Panc1 (cell line): ENCODE results near the gene CCDC167. TPM values are rescaled to one million over a fixed set of nuclear protein-coding genes. Genes with fewer than 3 reads are reported as not detected.

Experiments used
- ATAC-seq: fragments of 200-7000 bp; cut with Tn5 transposase; 2 replicates; pipeline ENCODE4 v1.9.1; 2020; ENCODE audit warnings: mild to moderate bottlenecking, moderate library complexity
- BruUV-seq: library from RNA; stranded (reverse); fragments of 400-500 nt; replicated peaks from 2 replicates; lab custom pipeline; 2021; lab: Mats Ljungman, UMichigan
- CTCF ChIA-PET: fragments of 300-600 bp; sonication (Branson Sonifier 250); formaldehyde crosslinking; loops from one replicate; lab custom pipeline; 2022; ENCODE audit warnings: antibody characterized with exemption; lab: Charles Lee
- POLR2A ChIA-PET: fragments of 300-600 bp; sonication (Branson Sonifier 250); formaldehyde crosslinking; loops from one replicate; lab custom pipeline; 2022; ENCODE audit warnings: antibody characterized with exemption; lab: Charles Lee
- DNase-seq: peaks from one replicate; pipeline ENCODE4 v3.0.0-alpha.2; 2010; ENCODE audit warnings: low read depth, low spot score
- H3K27ac ChIP-seq: 2 replicates; pipeline ENCODE4 v1.5.1; 2011; ENCODE audit warnings: mild to moderate bottlenecking, low read length, inconsistent platforms
- H3K27me3 ChIP-seq: fragments of 200-500 bp; sonication (Bioruptor generic); 2 replicates; pipeline ENCODE4 v1.6.0; 2014; ENCODE audit warnings: low read length, inconsistent platforms; ENCODE audit not compliant: control insufficient read depth, insufficient read depth
- H3K36me3 ChIP-seq: fragments of 200-500 bp; sonication (Bioruptor generic); 2 replicates; pipeline ENCODE4 v1.5.1; 2014; ENCODE audit warnings: inconsistent platforms, mild to moderate bottlenecking, low read length, moderate library complexity; ENCODE audit not compliant: control insufficient read depth, insufficient read depth
- H3K4me1 ChIP-seq: 2 replicates; pipeline ENCODE4 v1.5.1; 2011; ENCODE audit warnings: inconsistent platforms, mild to moderate bottlenecking, low read length, moderate library complexity; ENCODE audit not compliant: control insufficient read depth, insufficient read depth
- H3K4me3 ChIP-seq, 2 experiments: 2 replicates each; pipeline ENCODE4 v1.5.1; 2011 to 2012; ENCODE audit warnings: low read depth in 2 of 2, low read length in 2 of 2, mild to moderate bottlenecking in 2 of 2, inconsistent platforms in 1 of 2, moderate library complexity in 1 of 2
- H3K9me3 ChIP-seq: fragments of 200-500 bp; sonication (Bioruptor generic); 2 replicates; pipeline ENCODE4 v1.5.1; 2014; ENCODE audit warnings: low read depth, mild to moderate bottlenecking, inconsistent platforms, low read length, moderate library complexity; ENCODE audit not compliant: control insufficient read depth, insufficient read depth
- CTCF ChIP-seq: fragments of 450-650 bp; IDR thresholded peaks from 2 replicates; pipeline ENCODE4 v1.5.1; 2017; ENCODE audit warnings: mild to moderate bottlenecking
- POLR2AphosphoS5 ChIP-seq: IDR thresholded peaks from 2 replicates; pipeline ENCODE4 v1.6.1; 2012; ENCODE audit warnings: mild to moderate bottlenecking, low read depth, low read length, moderate library complexity
- REST ChIP-seq, 2 experiments: IDR thresholded peaks; 2 replicates each; pipeline ENCODE4 v1.6.1; 2011 to 2012; ENCODE audit warnings: low read depth in 2 of 2, control low read depth in 1 of 2, low read length in 1 of 2, mild to moderate bottlenecking in 1 of 2, moderate library complexity in 1 of 2; ENCODE audit not compliant: insufficient read depth in 1 of 2
- SIN3A ChIP-seq: IDR thresholded peaks from 2 replicates; pipeline ENCODE4 v1.6.1; 2012; ENCODE audit warnings: low read depth, mild to moderate bottlenecking, low read length, moderate library complexity, borderline replicate concordance; ENCODE audit not compliant: insufficient read depth
- TCF7L2 ChIP-seq: IDR thresholded peaks from 2 replicates; pipeline ENCODE4 v1.6.1; 2011; ENCODE audit warnings: mild to moderate bottlenecking, low read depth, low read length, inconsistent platforms
- in situ Hi-C: cut with HindIII; loops from 2 replicates; pipeline ENCODE4 v1.10.0; 2016; ENCODE audit warnings: low sequenced_read_pairs, low pct_unique_long_range_greater_than_20kb
- intact Hi-C: fragments of 100-400 bp; cut with micrococcal nuclease; formaldehyde crosslinking; loops from one replicate; pipeline ENCODE4 v1.10.0; 2022; ENCODE audit not compliant: unreplicated experiment
- total RNA-seq: library from RNA; stranded (reverse); gene quantifications from one replicate; pipeline ENCODE4 v1.2.1, GENCODE V29; 2021; ENCODE audit not compliant: unreplicated experiment

The CCDC167 gene
- total RNA-seq, 1 experiment from 2014 or later = 57.6 TPM

- ChIA-PET POLR2A (no interaction called here), CTCF (interaction anchor here (1.2 to 2.0 kb wide), 4 partner anchors 28 to 155 kb away, joined by 3 to 14 read pairs (median 6); no protein-coding TSS in a partner anchor)
- intact Hi-C loops = no loop called here
- H3K27ac ChIP-seq = peak overlapping the region; percentile 41
- DNase-seq (no peak), ATAC-seq (peak; percentile 18)
- no peak for TF ChIP-seq SIN3A
- TF ChIP-seq REST (IDR thresholded peaks at IDR 0.05; ENCODE audit: insufficient read depth in 1 of 2, low read depth in 2 of 2, low read length in 1 of 2) = no peak
- no peak for TF ChIP-seq POLR2AphosphoS5
- no peak for TF ChIP-seq CTCF
- no peak for TF ChIP-seq TCF7L2
- H3K27me3 ChIP-seq = no peaks in the 10 kb centered on the region
- no TSS peak for BruUV-seq
- no peaks in the 10 kb centered on the region for H3K36me3 ChIP-seq
- peaks cover 33% of the 10 kb centered on the region for H3K4me1 ChIP-seq
- H3K4me3 ChIP-seq = no peak overlapping the region
- in situ Hi-C loops = no loop called here
- H3K9me3 ChIP-seq = no peaks in the 10 kb centered on the region
Observed at GRCh38 chr6:37537548-37537947, 37.9 kb upstream of the CCDC167 start.

DNA sequence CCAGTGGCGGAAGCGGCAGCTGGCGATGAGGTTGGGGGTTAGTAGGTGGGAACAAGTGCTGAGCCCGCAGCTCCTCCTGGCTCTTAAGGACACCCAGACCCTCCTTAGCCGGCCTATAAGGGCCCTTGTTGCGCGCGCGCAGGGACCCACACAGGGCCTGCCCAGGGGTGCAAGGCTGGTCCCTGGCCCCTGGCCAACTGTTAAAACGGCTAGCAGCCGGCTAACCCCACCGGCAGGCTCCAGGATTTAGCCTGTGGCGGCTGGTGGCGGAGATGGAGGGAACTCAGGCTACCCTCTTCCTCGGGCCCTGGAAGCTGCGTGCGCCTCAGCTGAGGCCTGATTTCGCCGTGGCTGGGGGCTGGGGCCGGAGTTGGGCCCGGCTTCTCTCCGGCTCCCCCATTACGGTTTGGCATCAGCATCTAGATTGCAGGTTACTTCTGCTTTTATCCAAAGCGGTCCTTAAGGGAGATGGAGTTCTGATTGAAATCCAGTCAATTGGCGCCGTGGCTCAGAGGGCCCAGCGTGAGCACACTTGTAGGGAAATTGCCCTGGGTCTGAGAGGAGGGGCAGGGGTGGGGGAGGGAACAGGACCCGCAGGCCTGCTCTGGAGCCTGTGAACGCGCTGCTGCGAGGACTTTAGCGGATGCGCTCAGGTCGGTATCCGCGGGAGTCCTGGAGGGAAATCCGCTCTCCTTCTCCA lies 36.9 kb upstream of the CCDC167 start:
- intact Hi-C loops = no loop called here
- Histone ChIP-seq H3K36me3 (no peaks in the 10 kb centered on the region), H3K27ac (peak overlapping the region; percentile 41; the same call in 1 of the 2 replicates), H3K4me1 (peaks cover 31% of the 10 kb centered on the region), H3K27me3 (no peaks in the 10 kb centered on the region), H3K4me3 (no peak overlapping the region), H3K9me3 (no peaks in the 10 kb centered on the region)
- BruUV-seq = no TSS peak
- DNase-seq (no peak), ATAC-seq (no peak)
- ChIA-PET CTCF (interaction anchor here (0.5 kb wide), 1 partner anchor 235 kb away, joined by 10 read pairs; no protein-coding TSS in a partner anchor), POLR2A (no interaction called here)
- in situ Hi-C loops = no loop called here
- TF ChIP-seq POLR2AphosphoS5 (no peak), TCF7L2 (no peak), REST (IDR thresholded peaks at IDR 0.05; ENCODE audit: insufficient read depth in 1 of 2, low read depth in 2 of 2, low read length in 1 of 2) (no peak), CTCF (no peak), SIN3A (no peak)
